ENCODE measurements around the gene IGFBP7. TPM values are rescaled to one million over a fixed set of nuclear protein-coding genes. Genes with fewer than 3 reads are reported as not detected.

Gene IGFBP7
- total and polyA plus RNA-seq, 10 of the 15 experiments (the other 5 are each of a cell fraction or from before 2014, with no cell fraction given) = 0.69 to 1.9 (median 1.4) TPM; not detected in 5

GRCh38 chr4:57039345-57039744 lies 70.8 kb downstream of the IGFBP7 start:
- intact Hi-C loops (cut with micrococcal nuclease; ENCODE audit: unreplicated experiment) (no loop called here), in situ Hi-C loops (cut with MboI) (no loop called here)
- ATAC-seq (no peak), FAIRE-seq (no peak), DNase-seq (ENCODE audit: low read depth, low spot score) (no peak)
- Histone ChIP-seq H2AFZ (ENCODE audit: control insufficient read depth, low read depth, low read length) (no peak overlapping the region), H3K79me2 (ENCODE audit: control insufficient read depth, insufficient read depth, low read length) (no peaks in the 10 kb centered on the region), H3K27ac (ENCODE audit: control insufficient read depth, insufficient read depth) (no peak overlapping the region), H3K4me2 (ENCODE audit: control insufficient read depth, insufficient read depth) (no peak overlapping the region), H4K20me1 (ENCODE audit: control insufficient read depth, insufficient read depth) (no peaks in the 10 kb centered on the region), H3K4me1 (ENCODE audit: control insufficient read depth, insufficient read depth, low read length) (no peaks in the 10 kb centered on the region), H3K9me3 (replicated peaks; ENCODE audit: control insufficient read depth, insufficient read depth, low read length) (no peaks in the 10 kb centered on the region), H3K36me3 (ENCODE audit: control insufficient read depth in 2 of 2, insufficient read depth in 2 of 2, low read length in 1 of 2) (no peaks in the 10 kb centered on the region), H3K27me3 (replicated peaks in 1 of 2; ENCODE audit: control insufficient read depth in 2 of 2, insufficient read depth in 2 of 2, low read length in 1 of 2) (no peaks in the 10 kb centered on the region), H3K4me3 (no peak overlapping the region), H3K9ac (ENCODE audit: control insufficient read depth, insufficient read depth, low read length) (no peak overlapping the region)
- ChIA-PET RAD21 (ENCODE audit: unreplicated experiment) (interaction anchor here (0.6 kb wide), 1 partner anchor 118 kb away, joined by 3 read pairs; no protein-coding TSS in a partner anchor), POLR2A (no interaction called here), SMC1A (ENCODE audit: uncharacterized antibody, unreplicated experiment) (no interaction called here), CTCF (interaction anchor here (1.2 to 1.5 kb wide), 2 partner anchors 8 to 17 kb away, joined by 4 read pairs; no protein-coding TSS in a partner anchor)
- no TSS peak for BruUV-seq (replicated peaks)
- TF ChIP-seq NKRF (conservative IDR thresholded peaks at IDR 0.05) (no peak), ASH2L (IDR thresholded peaks at IDR 0.05; ENCODE audit: borderline replicate concordance, low read depth) (no peak), ZNF207 (IDR thresholded peaks at IDR 0.05; ENCODE audit: borderline replicate concordance) (no peak), POLR2A (IDR thresholded peaks at IDR 0.05; ENCODE audit: low read depth, low read length) (no peak), ZBTB40 (IDR thresholded peaks at IDR 0.05; ENCODE audit: borderline replicate concordance) (no peak), FOXK2 (IDR thresholded peaks at IDR 0.05) (no peak), NR2C1 (IDR thresholded peaks at IDR 0.05) (no peak), SIX5 (IDR thresholded peaks at IDR 0.05; ENCODE audit: low read depth, low read length, severe bottlenecking) (no peak)
- TF ChIP-seq, protein P1, sequence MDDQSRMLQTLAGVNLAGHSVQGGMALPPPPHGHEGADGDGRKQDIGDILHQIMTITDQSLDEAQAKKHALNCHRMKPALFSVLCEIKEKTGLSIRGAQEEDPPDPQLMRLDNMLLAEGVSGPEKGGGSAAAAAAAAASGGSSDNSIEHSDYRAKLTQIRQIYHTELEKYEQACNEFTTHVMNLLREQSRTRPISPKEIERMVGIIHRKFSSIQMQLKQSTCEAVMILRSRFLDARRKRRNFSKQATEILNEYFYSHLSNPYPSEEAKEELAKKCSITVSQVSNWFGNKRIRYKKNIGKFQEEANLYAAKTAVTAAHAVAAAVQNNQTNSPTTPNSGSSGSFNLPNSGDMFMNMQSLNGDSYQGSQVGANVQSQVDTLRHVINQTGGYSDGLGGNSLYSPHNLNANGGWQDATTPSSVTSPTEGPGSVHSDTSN (IDR thresholded peaks at IDR 0.05; ENCODE audit: insufficient replicate concordance, low read depth, low read length) = no peak
- TF ChIP-seq, protein P2, sequence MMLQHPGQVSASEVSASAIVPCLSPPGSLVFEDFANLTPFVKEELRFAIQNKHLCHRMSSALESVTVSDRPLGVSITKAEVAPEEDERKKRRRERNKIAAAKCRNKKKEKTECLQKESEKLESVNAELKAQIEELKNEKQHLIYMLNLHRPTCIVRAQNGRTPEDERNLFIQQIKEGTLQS (IDR thresholded peaks at IDR 0.05; ENCODE audit: borderline replicate concordance, extremely low read depth, low read depth, low read length) = no peak
- TF ChIP-seq, protein P3, sequence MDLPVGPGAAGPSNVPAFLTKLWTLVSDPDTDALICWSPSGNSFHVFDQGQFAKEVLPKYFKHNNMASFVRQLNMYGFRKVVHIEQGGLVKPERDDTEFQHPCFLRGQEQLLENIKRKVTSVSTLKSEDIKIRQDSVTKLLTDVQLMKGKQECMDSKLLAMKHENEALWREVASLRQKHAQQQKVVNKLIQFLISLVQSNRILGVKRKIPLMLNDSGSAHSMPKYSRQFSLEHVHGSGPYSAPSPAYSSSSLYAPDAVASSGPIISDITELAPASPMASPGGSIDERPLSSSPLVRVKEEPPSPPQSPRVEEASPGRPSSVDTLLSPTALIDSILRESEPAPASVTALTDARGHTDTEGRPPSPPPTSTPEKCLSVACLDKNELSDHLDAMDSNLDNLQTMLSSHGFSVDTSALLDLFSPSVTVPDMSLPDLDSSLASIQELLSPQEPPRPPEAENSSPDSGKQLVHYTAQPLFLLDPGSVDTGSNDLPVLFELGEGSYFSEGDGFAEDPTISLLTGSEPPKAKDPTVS (IDR thresholded peaks at IDR 0.05; ENCODE audit: low read depth, low read length) = no peak
- WGBS (ENCODE audit: insufficient coverage, insufficient replicate concordance, low lambda C conversion rate, missing lambda C conversion rate) = 37% methylated on average over 2 of the region's 2 CpGs

Measured in GM12878 (cell line).